Breast epithelium (tissue), 4 donors: Measurements from ENCODE around the gene ASTL. TPM values are rescaled to one million over a fixed set of nuclear protein-coding genes. Genes with fewer than 3 reads are reported as not detected.

ENCODE experiments used
- DNase-seq, 2 donors: peaks; one replicate each; pipeline ENCODE4 v3.0.0-alpha.2; 2019; ENCODE audit warnings: low spot score in 2 of 2
- H3K27ac ChIP-seq, 2 donors: fragments of 200-600 bp; sonication (generic) in 1 of 2; one replicate each; pipeline ENCODE4 v1.5.1; 2016 to 2019; ENCODE audit warnings: mild to moderate bottlenecking in 1 of 2
- H3K27me3 ChIP-seq, 2 donors: fragments of 200-600 bp; sonication (generic) in 1 of 2; one replicate each; pipeline versions ENCODE4 v1.5.1 to v1.6.0; 2017 to 2019; ENCODE audit warnings: control low read depth in 1 of 2, mild to moderate bottlenecking in 1 of 2
- H3K36me3 ChIP-seq: fragments of 200-600 bp; one replicate; pipeline ENCODE4 v1.5.1; 2019
- H3K4me1 ChIP-seq, 2 donors: fragments of 200-600 bp; sonication (generic); one replicate each; pipeline ENCODE4 v1.5.1; 2016 to 2019; ENCODE audit warnings: control low read depth in 1 of 2
- H3K4me3 ChIP-seq, 3 donors: fragments of 200-600 bp; sonication (generic); 1 replicate in 2 of 3; 2 replicates in 1 of 3; pipeline ENCODE4 v1.5.1; 2016 to 2019; ENCODE audit warnings: mild to moderate bottlenecking in 3 of 3, moderate library complexity in 2 of 3
- H3K9me3 ChIP-seq, 2 donors: fragments of 200-600 bp; sonication (generic) in 1 of 2; one replicate each; pipeline ENCODE4 v1.5.1; 2016 to 2019; ENCODE audit warnings: control low read depth in 1 of 2
- CTCF ChIP-seq, 3 donors: fragments of 450-650 bp; IDR thresholded peaks; one replicate each; pipeline ENCODE4 v1.5.1; 2016 to 2017; ENCODE audit warnings: antibody characterized with exemption in 3 of 3, mild to moderate bottlenecking in 3 of 3, moderate library complexity in 3 of 3
- POLR2A ChIP-seq: fragments of 450-650 bp; IDR thresholded peaks from one replicate; pipeline ENCODE4 v1.6.1; 2016; ENCODE audit warnings: antibody characterized with exemption, mild to moderate bottlenecking, moderate library complexity
- POLR2AphosphoS5 ChIP-seq, 3 donors: sonication (generic); formaldehyde crosslinking; IDR thresholded peaks; one replicate each; pipeline ENCODE4 v1.6.1; 2017; ENCODE audit warnings: antibody characterized with exemption in 3 of 3
- intact Hi-C: fragments of 100-400 bp; cut with DNase I; formaldehyde crosslinking; loops from one replicate; pipeline ENCODE4 v1.15.1; 2023; ENCODE audit warnings: low total_unique reads
- total RNA-seq, 3 donors: library from RNA; depleted of rRNA; stranded (reverse); fragments of >200 nt; gene quantifications; one replicate each; pipeline ENCODE4 v1.1.0, GENCODE V29; 2016

ASTL gene
- total RNA-seq, 3 donors from 2014 or later, result 0.32 TPM; not detected in 2

- Histone ChIP-seq H3K27ac (no peak overlapping the region), H3K4me1 (no peaks in the 10 kb centered on the region), H3K27me3 (no peaks in the 10 kb centered on the region), H3K4me3 (no peak overlapping the region), H3K36me3 (no peaks in the 10 kb centered on the region), H3K9me3 (no peaks in the 10 kb centered on the region)
- intact Hi-C loops, result no loop called here
- no peak for TF ChIP-seq POLR2AphosphoS5 (IDR thresholded peaks at IDR 0.05)
- TF ChIP-seq CTCF (IDR thresholded peaks at IDR 0.05), result no peak
- TF ChIP-seq POLR2A, result no peak
- no peak for DNase-seq
Measured at GRCh38 chr2:96159084-96159830, 21.0 kb upstream of the ASTL start.

GRCh38 chr2:96158554-96158940 lies 20.2 kb upstream of the ASTL start:
- no peak overlapping the region for H3K27ac ChIP-seq
- TF ChIP-seq POLR2AphosphoS5 (IDR thresholded peaks at IDR 0.05) (no peak), CTCF (IDR thresholded peaks at IDR 0.05) (no peak), POLR2A (no peak)
- intact Hi-C loops, result no loop called here
- no peaks in the 10 kb centered on the region for H3K9me3 ChIP-seq
- H3K4me3 ChIP-seq, result no peak overlapping the region
- DNase-seq, result no peak
- H3K36me3 ChIP-seq, result no peaks in the 10 kb centered on the region
- no peaks in the 10 kb centered on the region for H3K27me3 ChIP-seq
- H3K4me1 ChIP-seq, result no peaks in the 10 kb centered on the region

- intact Hi-C loops, result no loop called here
- Histone ChIP-seq H3K9me3 (no peaks in the 10 kb centered on the region), H3K27me3 (no peaks in the 10 kb centered on the region), H3K4me1 (no peaks in the 10 kb centered on the region), H3K4me3 (no peak overlapping the region), H3K27ac (no peak overlapping the region), H3K36me3 (no peaks in the 10 kb centered on the region)
- DNase-seq, result no peak
- TF ChIP-seq POLR2AphosphoS5 (IDR thresholded peaks at IDR 0.05) (no peak), CTCF (IDR thresholded peaks at IDR 0.05) (no peak), POLR2A (no peak)
Measured at GRCh38 chr2:96157649-96158553, 19.6 kb upstream of the ASTL start.

DNA sequence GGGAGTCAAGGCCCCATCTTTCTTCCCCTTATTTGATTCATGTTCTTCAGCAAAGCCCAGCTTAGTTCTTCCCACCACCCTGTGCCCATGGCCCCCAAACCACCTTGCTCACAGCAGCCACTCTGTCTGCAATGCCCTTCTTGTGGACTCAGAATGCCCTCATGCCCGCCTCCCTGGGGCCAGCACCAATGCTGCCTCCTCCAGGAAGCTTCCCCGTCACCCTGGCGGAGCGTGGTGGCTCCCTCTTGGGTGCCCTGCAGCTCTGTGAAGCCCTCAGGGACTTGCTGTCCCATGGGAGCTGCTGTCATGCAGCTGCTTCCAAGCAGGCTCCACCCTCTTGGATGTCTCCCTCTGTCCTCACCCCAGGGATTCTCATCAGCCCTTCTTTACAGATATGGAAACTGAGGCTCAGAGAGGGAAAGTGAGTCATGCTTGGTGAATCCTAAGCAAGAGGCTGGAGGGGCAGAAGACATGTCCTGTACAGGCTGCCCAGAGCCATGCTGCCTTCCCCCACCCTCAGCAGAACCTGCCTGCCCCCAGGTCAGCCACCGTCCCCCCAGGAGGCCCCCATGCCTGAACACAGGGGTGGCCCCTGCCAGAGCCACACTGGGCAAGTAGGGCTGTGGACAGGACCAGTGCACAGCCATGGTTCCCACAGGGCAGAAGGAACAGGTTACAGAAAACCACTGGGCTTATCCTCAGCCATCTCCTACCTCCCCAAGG lies 18.8 kb upstream of the ASTL start:
- DNase-seq, result no peak
- no peaks in the 10 kb centered on the region for H3K9me3 ChIP-seq
- H3K27me3 ChIP-seq, result no peaks in the 10 kb centered on the region
- H3K27ac ChIP-seq, result no peak overlapping the region
- no peaks in the 10 kb centered on the region for H3K36me3 ChIP-seq
- intact Hi-C loops, result no loop called here
- TF ChIP-seq POLR2AphosphoS5 (IDR thresholded peaks at IDR 0.05) (no peak), CTCF (IDR thresholded peaks at IDR 0.05) (no peak), POLR2A (no peak)
- H3K4me3 ChIP-seq, result no peak overlapping the region
- no peaks in the 10 kb centered on the region for H3K4me1 ChIP-seq
